Neural cell (in vitro differentiated cells): ENCODE measurements around the gene LRRC45. TPM values are rescaled to one million over a fixed set of nuclear protein-coding genes. Genes with fewer than 3 reads are reported as not detected.

Source experiments
- H2AFZ ChIP-seq: fragments of 200-600, 300-800 bp; sonication (generic), shearing (Covaris generic); 2 replicates; pipeline ENCODE4 v1.6.0; 2014; ENCODE audit warnings: low read depth, mild to moderate bottlenecking, antibody characterized with exemption, low read length, moderate library complexity
- H3F3A ChIP-seq: fragments of 200-600 bp; shearing (Covaris generic); 2 replicates; pipeline ENCODE4 v1.6.1; 2016; ENCODE audit warnings: mild to moderate bottlenecking, moderate library complexity, mixed read lengths, antibody characterized with exemption, low read length; ENCODE audit not compliant: insufficient read depth, poor library complexity, severe bottlenecking
- H3K27ac ChIP-seq: fragments of 200-600, 300-800 bp; sonication (generic), shearing (Covaris generic); 2 replicates; pipeline ENCODE4 v1.5.1; 2014; ENCODE audit warnings: mild to moderate bottlenecking, low read length, moderate library complexity
- H3K27me3 ChIP-seq: fragments of 300-800, 200-600 bp; sonication (generic), shearing (Covaris generic); 2 replicates; pipeline ENCODE4 v1.6.0; 2014; ENCODE audit warnings: mild to moderate bottlenecking, low read depth, low read length, moderate library complexity; ENCODE audit not compliant: insufficient read depth
- H3K36me3 ChIP-seq: fragments of 300-800, 200-600 bp; sonication (generic), shearing (Covaris generic); 2 replicates; pipeline ENCODE4 v1.5.1; 2014; ENCODE audit warnings: mild to moderate bottlenecking, antibody characterized with exemption, low read length, moderate library complexity; ENCODE audit not compliant: insufficient read depth
- H3K4me2 ChIP-seq: fragments of 300-800, 200-600 bp; sonication (generic), shearing (Covaris generic); 2 replicates; pipeline ENCODE4 v1.6.0; 2014; ENCODE audit warnings: mild to moderate bottlenecking, low read length
- H3K4me3 ChIP-seq: fragments of 300-800, 200-600 bp; sonication (generic), shearing (Covaris generic); 2 replicates; pipeline ENCODE4 v1.5.1; 2014; ENCODE audit warnings: mild to moderate bottlenecking, low read length, moderate library complexity
- H3K79me2 ChIP-seq: fragments of 200-600 bp; shearing (Covaris generic); replicated peaks from 2 replicates; pipeline ENCODE4 v1.6.0; 2014; ENCODE audit warnings: mild to moderate bottlenecking, low read length, moderate library complexity; ENCODE audit not compliant: insufficient read depth
- H3K9ac ChIP-seq: fragments of 300-800, 200-600 bp; sonication (generic), shearing (Covaris generic); 2 replicates; pipeline ENCODE4 v1.6.1; 2016; ENCODE audit warnings: mild to moderate bottlenecking, low read length, mixed read lengths
- H3K9me2 ChIP-seq: fragments of 200-600 bp; shearing (Covaris generic); 2 replicates; pipeline ENCODE4 v1.6.1; 2016; ENCODE audit warnings: mild to moderate bottlenecking, low read length, mixed read lengths; ENCODE audit not compliant: insufficient read depth
- H3K9me3 ChIP-seq: fragments of 200-600, 300-800 bp; sonication (generic), shearing (Covaris generic); 2 replicates; pipeline ENCODE4 v1.6.1; 2016; ENCODE audit warnings: mild to moderate bottlenecking, mixed run types, low read length, moderate library complexity, mixed read lengths
- H4K20me1 ChIP-seq: fragments of 200-600 bp; shearing (Covaris generic); 2 replicates; pipeline ENCODE4 v1.6.1; 2016; ENCODE audit warnings: mild to moderate bottlenecking, mixed run types; ENCODE audit not compliant: insufficient read depth
- CTCF ChIP-seq: fragments of 450-650 bp; IDR thresholded peaks from 2 replicates; pipeline ENCODE4 v1.5.1; 2014; ENCODE audit warnings: antibody characterized with exemption, mild to moderate bottlenecking, moderate library complexity; ENCODE audit not compliant: poor library complexity, severe bottlenecking
- EP300 ChIP-seq: fragments of 450-650 bp; conservative IDR thresholded peaks from 2 replicates; pipeline ENCODE4 v1.6.1; 2014; ENCODE audit warnings: antibody characterized with exemption, mild to moderate bottlenecking, moderate library complexity; ENCODE audit not compliant: poor library complexity, severe bottlenecking
- EZH2 ChIP-seq: fragments of 200-600, 300-800 bp; shearing (Covaris generic), sonication (generic); IDR thresholded peaks from 2 replicates; pipeline ENCODE4 v1.6.1; 2014; ENCODE audit warnings: antibody characterized with exemption, low read length, borderline replicate concordance, mild to moderate bottlenecking; ENCODE audit not compliant: insufficient read depth, poor library complexity, severe bottlenecking
- MXI1 ChIP-seq: fragments of 450-650 bp; conservative IDR thresholded peaks from 2 replicates; pipeline ENCODE4 v1.6.1; 2014; ENCODE audit warnings: antibody characterized with exemption, mild to moderate bottlenecking; ENCODE audit not compliant: poor library complexity, severe bottlenecking
- POLR2AphosphoS5 ChIP-seq: IDR thresholded peaks from 2 replicates; pipeline ENCODE4 v1.6.1; 2012
- RAD21 ChIP-seq: fragments of 450-650 bp; conservative IDR thresholded peaks from 2 replicates; pipeline ENCODE4 v1.6.1; 2014; ENCODE audit warnings: antibody characterized with exemption, mild to moderate bottlenecking, moderate library complexity
- REST ChIP-seq: IDR thresholded peaks from 2 replicates; pipeline ENCODE4 v1.6.1; 2012; ENCODE audit warnings: borderline replicate concordance
- SMC3 ChIP-seq: fragments of 450-650 bp; conservative IDR thresholded peaks from 2 replicates; pipeline ENCODE4 v1.6.1; 2014; ENCODE audit warnings: antibody characterized with exemption, mild to moderate bottlenecking, moderate library complexity; ENCODE audit not compliant: poor library complexity
- TAF1 ChIP-seq: IDR thresholded peaks from 2 replicates; pipeline ENCODE4 v1.6.1; 2012; ENCODE audit warnings: low read depth
- polyA plus RNA-seq: library from polyadenylated mRNA; depleted of rRNA; stranded (reverse); fragments of >200 nt; gene quantifications from 2 replicates; pipeline ENCODE4 v1.2.3, GENCODE V29; 2014

Gene LRRC45
- polyA plus RNA-seq, 1 donor from 2014 or later = 51.7 TPM

GRCh38 chr17:82053130-82053529, 30.0 kb downstream of the LRRC45 start:
- no peaks in the 10 kb centered on the region for H3F3A ChIP-seq
- H3K27ac ChIP-seq = no peak overlapping the region
- peak overlapping the region; percentile 92 for H3K4me3 ChIP-seq
- no peaks in the 10 kb centered on the region for H3K27me3 ChIP-seq
- H3K4me2 ChIP-seq = no peak overlapping the region
- no peaks in the 10 kb centered on the region for H4K20me1 ChIP-seq
- no peaks in the 10 kb centered on the region for H3K36me3 ChIP-seq
- peak overlapping the region; percentile 75 for H3K9ac ChIP-seq
- peaks cover 10% of the 10 kb centered on the region for H3K79me2 ChIP-seq
- no peaks in the 10 kb centered on the region for H3K9me3 ChIP-seq
- no peaks in the 10 kb centered on the region for H3K9me2 ChIP-seq
- H2AFZ ChIP-seq = no peak overlapping the region
- TF ChIP-seq MXI1 (no peak), TAF1 (no peak), SMC3 (no peak), REST (no peak), POLR2AphosphoS5 (no peak), RAD21 (no peak), EZH2 (no peak), CTCF (no peak), EP300 (no peak)

DNA sequence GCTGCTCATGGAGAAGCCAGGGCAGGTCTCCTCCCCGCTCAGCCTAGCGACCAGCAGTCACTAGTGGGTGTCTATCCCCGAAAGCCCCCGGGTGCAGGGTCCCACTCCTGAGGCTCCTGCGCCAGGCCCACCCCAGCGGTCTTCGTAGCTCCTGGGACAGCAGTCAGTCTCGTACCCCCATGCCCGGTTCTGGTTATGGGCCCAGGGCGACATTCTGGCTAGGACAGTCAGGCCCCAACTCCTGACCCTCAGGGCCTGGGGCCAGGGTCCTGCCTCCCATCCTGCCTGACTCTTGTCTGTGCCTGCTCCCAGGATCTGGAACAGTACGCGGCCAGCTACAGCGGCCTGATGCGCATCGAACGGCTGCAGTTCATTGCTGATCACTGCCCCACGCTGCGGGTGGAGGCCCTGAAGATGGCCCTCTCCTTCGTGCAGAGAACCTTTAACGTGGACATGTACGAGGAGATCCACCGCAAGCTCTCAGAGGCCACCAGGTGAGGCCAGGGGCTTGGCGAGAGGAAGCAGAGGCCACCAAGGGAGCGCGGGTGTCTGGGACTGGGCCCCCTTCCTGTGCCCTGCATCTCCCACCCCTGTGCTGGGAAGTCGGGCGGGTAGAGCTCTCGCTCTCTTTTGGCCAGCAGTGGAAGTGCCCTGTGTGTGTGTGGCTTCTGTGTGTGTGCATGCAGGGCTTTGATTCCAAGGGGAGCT, 30.6 kb downstream of the LRRC45 start:
- H3K27ac ChIP-seq = no peak overlapping the region
- peak overlapping the region; percentile 92 for H3K4me3 ChIP-seq
- H3K9me3 ChIP-seq = no peaks in the 10 kb centered on the region
- H3K9ac ChIP-seq = no peak overlapping the region
- TF ChIP-seq RAD21 = no peak
- no peak for TF ChIP-seq POLR2AphosphoS5
- TF ChIP-seq EP300 = no peak
- no peak for TF ChIP-seq SMC3
- TF ChIP-seq MXI1 = no peak
- TF ChIP-seq EZH2 = no peak
- TF ChIP-seq TAF1 = no peak
- no peaks in the 10 kb centered on the region for H3K9me2 ChIP-seq
- H3K79me2 ChIP-seq = peaks cover 10% of the 10 kb centered on the region
- no peaks in the 10 kb centered on the region for H3K36me3 ChIP-seq
- H3K27me3 ChIP-seq = no peaks in the 10 kb centered on the region
- H2AFZ ChIP-seq = no peak overlapping the region
- H3K4me2 ChIP-seq = no peak overlapping the region
- no peaks in the 10 kb centered on the region for H3F3A ChIP-seq
- H4K20me1 ChIP-seq = no peaks in the 10 kb centered on the region
